ENCODE measurements around the gene RAPGEF1. TPM values are rescaled to one million over a fixed set of nuclear protein-coding genes. Genes with fewer than 3 reads are reported as not detected.

RAPGEF1 gene
- total RNA-seq, 1 experiment from 2014 or later, result 61.5 TPM

GRCh38 chr9:131557855-131558548 lies 181.9 kb downstream of the RAPGEF1 start:
- H3K36me3 ChIP-seq (ENCODE audit: insufficient read depth, low read length, poor library complexity, severe bottlenecking), result no peaks in the 10 kb centered on the region
- no TSS peak for BruUV-seq (replicated peaks)
- H3K27me3 ChIP-seq (replicated peaks; ENCODE audit: insufficient read depth, low read depth, low read length, poor library complexity), result peaks cover 20% of the 10 kb centered on the region
- H3K9me3 ChIP-seq (ENCODE audit: low read depth, low read length, poor library complexity, severe bottlenecking), result peaks cover 9% of the 10 kb centered on the region
- H3K4me1 ChIP-seq (ENCODE audit: insufficient read depth, low read length, poor library complexity, severe bottlenecking), result no peaks in the 10 kb centered on the region
- no peak overlapping the region for H3K27ac ChIP-seq (ENCODE audit: low read depth, low read length, poor library complexity, severe bottlenecking)
- TF ChIP-seq CTCF (conservative IDR thresholded peaks at IDR 0.05; ENCODE audit: low read depth, low read length) (no peak), EZH2 (IDR thresholded peaks at IDR 0.05; ENCODE audit: borderline replicate concordance, low read depth, low read length, poor library complexity, severe bottlenecking) (no peak)
- intact Hi-C loops (cut with micrococcal nuclease; ENCODE audit: unreplicated experiment), result no loop called here
- ChIA-PET CTCF (no interaction called here), POLR2A (ENCODE audit: low non-redundant PET) (no interaction called here)
- no peak for DNase-seq (ENCODE audit: low spot score)
- no peak overlapping the region for H3K4me3 ChIP-seq (ENCODE audit: low read depth, low read length, poor library complexity, severe bottlenecking)

DNA sequence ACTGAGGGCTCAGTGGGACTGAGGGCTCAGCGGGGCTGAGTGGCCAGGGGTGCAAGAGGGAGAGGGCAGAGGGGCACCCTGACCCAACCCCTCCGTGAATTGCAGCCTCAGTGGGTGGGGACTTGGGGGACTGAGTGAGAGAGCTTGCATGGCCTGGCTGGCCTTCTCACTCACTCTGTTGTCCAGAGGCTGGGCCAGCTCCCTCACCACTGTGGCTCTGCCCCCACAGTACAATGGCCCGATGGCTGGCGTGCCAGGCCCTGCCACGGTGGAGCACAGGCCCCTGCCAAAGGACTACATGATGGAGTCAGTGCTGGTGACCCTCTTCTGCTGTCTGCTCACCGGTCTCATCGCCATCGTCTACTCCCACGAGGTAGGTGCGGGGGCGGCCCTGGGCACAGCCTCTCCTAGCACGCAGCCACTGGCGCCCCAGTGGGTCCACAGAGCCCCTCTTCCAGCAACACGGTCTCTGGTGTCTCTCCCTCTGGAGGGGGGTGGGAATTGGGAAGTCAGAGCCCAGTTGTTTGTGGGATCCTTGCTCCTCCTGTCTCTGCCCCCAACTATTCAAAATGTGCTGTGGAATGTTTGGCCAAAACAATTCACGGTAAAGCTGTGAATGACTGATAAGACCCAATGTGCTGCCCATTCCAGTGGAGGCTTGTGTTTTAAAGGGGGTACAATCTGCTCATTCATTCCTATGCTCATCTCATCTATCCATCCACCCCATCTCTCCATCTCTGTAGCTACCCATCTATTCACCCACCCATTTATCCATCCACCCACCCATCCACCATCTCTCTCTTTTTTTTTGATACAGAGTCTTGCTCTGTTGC lies 183.8 kb downstream of the RAPGEF1 start:
- peaks cover 9% of the 10 kb centered on the region for H3K9me3 ChIP-seq (ENCODE audit: low read depth, low read length, poor library complexity, severe bottlenecking)
- no peak for DNase-seq (ENCODE audit: low spot score)
- H3K36me3 ChIP-seq (ENCODE audit: insufficient read depth, low read length, poor library complexity, severe bottlenecking), result no peaks in the 10 kb centered on the region
- CTCF ChIA-PET, result no interaction called here
- no TSS peak for BruUV-seq (replicated peaks)
- intact Hi-C loops (cut with micrococcal nuclease; ENCODE audit: unreplicated experiment), result no loop called here
- H3K4me3 ChIP-seq (ENCODE audit: low read depth, low read length, poor library complexity, severe bottlenecking), result no peak overlapping the region
- H3K27me3 ChIP-seq (replicated peaks; ENCODE audit: insufficient read depth, low read depth, low read length, poor library complexity), result peaks cover 20% of the 10 kb centered on the region
- POLR2A ChIA-PET (ENCODE audit: low non-redundant PET), result no interaction called here
- TF ChIP-seq CTCF (conservative IDR thresholded peaks at IDR 0.05; ENCODE audit: low read depth, low read length) (no peak), EZH2 (IDR thresholded peaks at IDR 0.05; ENCODE audit: borderline replicate concordance, low read depth, low read length, poor library complexity, severe bottlenecking) (no peak)
- no peak overlapping the region for H3K27ac ChIP-seq (ENCODE audit: low read depth, low read length, poor library complexity, severe bottlenecking)
- H3K4me1 ChIP-seq (ENCODE audit: insufficient read depth, low read length, poor library complexity, severe bottlenecking), result no peaks in the 10 kb centered on the region

DNA sequence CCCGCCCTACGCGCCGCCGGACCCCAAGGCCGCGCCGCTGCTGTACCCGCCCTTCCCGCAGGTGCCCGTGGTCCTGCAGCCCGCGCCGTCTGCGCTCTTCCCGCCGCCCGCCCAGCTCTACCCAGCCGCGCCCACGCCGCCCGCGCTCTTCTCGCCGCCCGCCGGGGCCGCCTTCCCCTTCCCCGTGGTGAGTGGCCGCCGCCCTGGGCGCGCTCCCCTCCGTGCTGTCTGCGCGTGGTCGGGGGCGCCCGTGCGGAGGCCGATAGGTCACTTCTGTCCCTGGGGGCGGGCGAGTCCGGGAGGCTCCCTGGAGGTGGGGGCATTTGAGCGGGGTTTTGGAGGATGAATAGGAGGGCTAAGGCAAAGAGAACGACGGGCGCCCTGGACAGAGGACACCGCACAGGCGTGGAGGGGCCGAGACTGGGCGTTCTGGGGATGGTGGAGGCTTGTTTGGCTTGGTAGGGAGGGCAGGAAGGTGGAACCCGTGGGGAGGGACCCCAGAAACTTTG lies 185.0 kb downstream of the RAPGEF1 start:
- no peaks in the 10 kb centered on the region for H3K4me1 ChIP-seq (ENCODE audit: insufficient read depth, low read length, poor library complexity, severe bottlenecking)
- H3K27me3 ChIP-seq (replicated peaks; ENCODE audit: insufficient read depth, low read depth, low read length, poor library complexity), result peaks cover 20% of the 10 kb centered on the region
- H3K36me3 ChIP-seq (ENCODE audit: insufficient read depth, low read length, poor library complexity, severe bottlenecking), result no peaks in the 10 kb centered on the region
- no peaks in the 10 kb centered on the region for H3K9me3 ChIP-seq (ENCODE audit: low read depth, low read length, poor library complexity, severe bottlenecking)
- no peak overlapping the region for H3K4me3 ChIP-seq (ENCODE audit: low read depth, low read length, poor library complexity, severe bottlenecking)
- no TSS peak for BruUV-seq (replicated peaks)
- DNase-seq (ENCODE audit: low spot score), result no peak
- POLR2A ChIA-PET (ENCODE audit: low non-redundant PET), result no interaction called here
- TF ChIP-seq CTCF (conservative IDR thresholded peaks at IDR 0.05; ENCODE audit: low read depth, low read length) (no peak), EZH2 (IDR thresholded peaks at IDR 0.05; ENCODE audit: borderline replicate concordance, low read depth, low read length, poor library complexity, severe bottlenecking) (no peak)
- intact Hi-C loops (cut with micrococcal nuclease; ENCODE audit: unreplicated experiment), result no loop called here
- no peak overlapping the region for H3K27ac ChIP-seq (ENCODE audit: low read depth, low read length, poor library complexity, severe bottlenecking)
- CTCF ChIA-PET, result no interaction called here

Data from A673 (cell line).